ENCODE data around the gene KRTAP10-1. TPM values are rescaled to one million over a fixed set of nuclear protein-coding genes. Genes with fewer than 3 reads are reported as not detected.

Gene KRTAP10-1
- total RNA-seq, 1 experiment from 2014 or later = not detected

DNA sequence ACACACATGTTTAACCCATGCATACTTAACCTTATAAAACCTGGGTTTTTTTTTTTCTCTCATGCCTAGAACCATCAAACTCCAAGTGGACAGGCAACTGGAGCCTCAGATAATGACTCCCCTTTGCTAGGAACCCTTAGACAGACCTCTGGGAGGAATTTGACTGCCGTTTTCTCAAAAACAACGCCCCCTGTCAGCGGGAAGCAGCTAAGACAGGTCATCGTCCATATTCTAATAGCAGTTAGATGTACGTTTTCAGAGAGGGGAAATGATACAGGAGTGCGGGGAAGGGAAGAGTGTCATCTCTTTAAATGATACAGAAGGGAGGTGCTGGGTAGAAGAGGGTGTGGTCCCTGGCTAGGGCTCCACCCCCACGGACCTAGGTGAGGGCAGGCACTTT lies 50.0 kb downstream of the KRTAP10-1 start:
- H3K4me1 ChIP-seq (ENCODE audit: control insufficient read depth, insufficient read depth, low read length) = no peaks in the 10 kb centered on the region
- H3K27ac ChIP-seq (ENCODE audit: low read length) = no peak overlapping the region
- DNase-seq (ENCODE audit: low read depth, low spot score) (no peak), ATAC-seq (no peak)
- H3K36me3 ChIP-seq (ENCODE audit: control insufficient read depth, insufficient read depth, low read length) = no peaks in the 10 kb centered on the region
- intact Hi-C loops (cut with micrococcal nuclease; ENCODE audit: unreplicated experiment) (no loop called here), in situ Hi-C loops (cut with HindIII; ENCODE audit: low pct_unique_long_range_greater_than_20kb, low sequenced_read_pairs) (no loop called here)
- H3K27me3 ChIP-seq (ENCODE audit: control insufficient read depth, insufficient read depth, low read length) = no peaks in the 10 kb centered on the region
- TF ChIP-seq SIN3A (IDR thresholded peaks at IDR 0.05; ENCODE audit: borderline replicate concordance, insufficient read depth, low read depth, low read length) (no peak), TCF7L2 (IDR thresholded peaks at IDR 0.05; ENCODE audit: low read depth, low read length) (no peak)
- TF ChIP-seq, protein P1, sequence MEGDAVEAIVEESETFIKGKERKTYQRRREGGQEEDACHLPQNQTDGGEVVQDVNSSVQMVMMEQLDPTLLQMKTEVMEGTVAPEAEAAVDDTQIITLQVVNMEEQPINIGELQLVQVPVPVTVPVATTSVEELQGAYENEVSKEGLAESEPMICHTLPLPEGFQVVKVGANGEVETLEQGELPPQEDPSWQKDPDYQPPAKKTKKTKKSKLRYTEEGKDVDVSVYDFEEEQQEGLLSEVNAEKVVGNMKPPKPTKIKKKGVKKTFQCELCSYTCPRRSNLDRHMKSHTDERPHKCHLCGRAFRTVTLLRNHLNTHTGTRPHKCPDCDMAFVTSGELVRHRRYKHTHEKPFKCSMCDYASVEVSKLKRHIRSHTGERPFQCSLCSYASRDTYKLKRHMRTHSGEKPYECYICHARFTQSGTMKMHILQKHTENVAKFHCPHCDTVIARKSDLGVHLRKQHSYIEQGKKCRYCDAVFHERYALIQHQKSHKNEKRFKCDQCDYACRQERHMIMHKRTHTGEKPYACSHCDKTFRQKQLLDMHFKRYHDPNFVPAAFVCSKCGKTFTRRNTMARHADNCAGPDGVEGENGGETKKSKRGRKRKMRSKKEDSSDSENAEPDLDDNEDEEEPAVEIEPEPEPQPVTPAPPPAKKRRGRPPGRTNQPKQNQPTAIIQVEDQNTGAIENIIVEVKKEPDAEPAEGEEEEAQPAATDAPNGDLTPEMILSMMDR (IDR thresholded peaks at IDR 0.05) = no peak; the same call in 1 of the 2 replicates
- CTCF ChIA-PET = interaction anchor here (0.9 kb wide), 1 partner anchor 90 kb away, joined by 4 read pairs; the partner anchor contains the start of gene KRTAP10-5
- H3K4me3 ChIP-seq (ENCODE audit: low read depth in 2 of 2, low read length in 2 of 2) = no peak overlapping the region
- POLR2A ChIA-PET = no interaction called here
- H3K9me3 ChIP-seq (ENCODE audit: control insufficient read depth, insufficient read depth, low read depth, low read length) = no peaks in the 10 kb centered on the region
- BruUV-seq (replicated peaks) = no TSS peak

Other genes with a start within 250 kb of the KRTAP10-1 start
- 70.1 TPM for gene PFKL, start 240.1 kb downstream of the KRTAP10-1 start, total RNA-seq (2021; ENCODE audit: unreplicated experiment)
- 11.8 TPM for gene CFAP410, start 200.8 kb downstream of the KRTAP10-1 start, total RNA-seq (2021; ENCODE audit: unreplicated experiment)
- gene TRPM2, start 186.6 kb downstream of the KRTAP10-1 start, total RNA-seq (2021; ENCODE audit: unreplicated experiment) = 0.26 TPM
- 3.3 TPM for gene LRRC3, start 84.7 kb downstream of the KRTAP10-1 start, total RNA-seq (2021; ENCODE audit: unreplicated experiment)
- not detected for gene KRTAP10-2, start 11.3 kb upstream of the KRTAP10-1 start, total RNA-seq (2021; ENCODE audit: unreplicated experiment)
- not detected for gene KRTAP10-3, start 18.6 kb upstream of the KRTAP10-1 start, total RNA-seq (2021; ENCODE audit: unreplicated experiment)
- gene KRTAP10-4, start 33.5 kb upstream of the KRTAP10-1 start, total RNA-seq (2021; ENCODE audit: unreplicated experiment) = not detected
- gene KRTAP10-5, start 40.4 kb upstream of the KRTAP10-1 start, total RNA-seq (2021; ENCODE audit: unreplicated experiment) = not detected
- not detected for gene KRTAP10-6, start 52.3 kb upstream of the KRTAP10-1 start, total RNA-seq (2021; ENCODE audit: unreplicated experiment)
- not detected for gene KRTAP10-7, start 60.4 kb upstream of the KRTAP10-1 start, total RNA-seq (2021; ENCODE audit: unreplicated experiment)
- not detected for gene KRTAP10-8, start 71.9 kb upstream of the KRTAP10-1 start, total RNA-seq (2021; ENCODE audit: unreplicated experiment)
- not detected for gene KRTAP10-9, start 86.9 kb upstream of the KRTAP10-1 start, total RNA-seq (2021; ENCODE audit: unreplicated experiment)
- gene KRTAP10-10, start 97.2 kb upstream of the KRTAP10-1 start, total RNA-seq (2021; ENCODE audit: unreplicated experiment) = not detected
- not detected for gene KRTAP10-11, start 106.2 kb upstream of the KRTAP10-1 start, total RNA-seq (2021; ENCODE audit: unreplicated experiment)
- gene KRTAP12-4, start 114.5 kb upstream of the KRTAP10-1 start, total RNA-seq (2021; ENCODE audit: unreplicated experiment) = not detected
- gene KRTAP12-3, start 117.7 kb upstream of the KRTAP10-1 start, total RNA-seq (2021; ENCODE audit: unreplicated experiment) = not detected
- not detected for gene KRTAP12-2, start 126.7 kb upstream of the KRTAP10-1 start, total RNA-seq (2021; ENCODE audit: unreplicated experiment)
- gene KRTAP12-1, start 142.0 kb upstream of the KRTAP10-1 start, total RNA-seq (2021; ENCODE audit: unreplicated experiment) = not detected
- not detected for gene KRTAP10-12, start 157.0 kb upstream of the KRTAP10-1 start, total RNA-seq (2021; ENCODE audit: unreplicated experiment)
- gene TSPEAR, start 171.4 kb upstream of the KRTAP10-1 start, total RNA-seq (2021; ENCODE audit: unreplicated experiment) = not detected